ENCODE results near the gene SLC15A1. TPM values are rescaled to one million over a fixed set of nuclear protein-coding genes. Genes with fewer than 3 reads are reported as not detected.

SLC15A1 gene, protein sequence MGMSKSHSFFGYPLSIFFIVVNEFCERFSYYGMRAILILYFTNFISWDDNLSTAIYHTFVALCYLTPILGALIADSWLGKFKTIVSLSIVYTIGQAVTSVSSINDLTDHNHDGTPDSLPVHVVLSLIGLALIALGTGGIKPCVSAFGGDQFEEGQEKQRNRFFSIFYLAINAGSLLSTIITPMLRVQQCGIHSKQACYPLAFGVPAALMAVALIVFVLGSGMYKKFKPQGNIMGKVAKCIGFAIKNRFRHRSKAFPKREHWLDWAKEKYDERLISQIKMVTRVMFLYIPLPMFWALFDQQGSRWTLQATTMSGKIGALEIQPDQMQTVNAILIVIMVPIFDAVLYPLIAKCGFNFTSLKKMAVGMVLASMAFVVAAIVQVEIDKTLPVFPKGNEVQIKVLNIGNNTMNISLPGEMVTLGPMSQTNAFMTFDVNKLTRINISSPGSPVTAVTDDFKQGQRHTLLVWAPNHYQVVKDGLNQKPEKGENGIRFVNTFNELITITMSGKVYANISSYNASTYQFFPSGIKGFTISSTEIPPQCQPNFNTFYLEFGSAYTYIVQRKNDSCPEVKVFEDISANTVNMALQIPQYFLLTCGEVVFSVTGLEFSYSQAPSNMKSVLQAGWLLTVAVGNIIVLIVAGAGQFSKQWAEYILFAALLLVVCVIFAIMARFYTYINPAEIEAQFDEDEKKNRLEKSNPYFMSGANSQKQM
- polyA plus RNA-seq (2013, experiment 1 of 2) = 0.34 TPM
- polyA plus RNA-seq (2013, experiment 2 of 2) = 0.39 TPM

DNA sequence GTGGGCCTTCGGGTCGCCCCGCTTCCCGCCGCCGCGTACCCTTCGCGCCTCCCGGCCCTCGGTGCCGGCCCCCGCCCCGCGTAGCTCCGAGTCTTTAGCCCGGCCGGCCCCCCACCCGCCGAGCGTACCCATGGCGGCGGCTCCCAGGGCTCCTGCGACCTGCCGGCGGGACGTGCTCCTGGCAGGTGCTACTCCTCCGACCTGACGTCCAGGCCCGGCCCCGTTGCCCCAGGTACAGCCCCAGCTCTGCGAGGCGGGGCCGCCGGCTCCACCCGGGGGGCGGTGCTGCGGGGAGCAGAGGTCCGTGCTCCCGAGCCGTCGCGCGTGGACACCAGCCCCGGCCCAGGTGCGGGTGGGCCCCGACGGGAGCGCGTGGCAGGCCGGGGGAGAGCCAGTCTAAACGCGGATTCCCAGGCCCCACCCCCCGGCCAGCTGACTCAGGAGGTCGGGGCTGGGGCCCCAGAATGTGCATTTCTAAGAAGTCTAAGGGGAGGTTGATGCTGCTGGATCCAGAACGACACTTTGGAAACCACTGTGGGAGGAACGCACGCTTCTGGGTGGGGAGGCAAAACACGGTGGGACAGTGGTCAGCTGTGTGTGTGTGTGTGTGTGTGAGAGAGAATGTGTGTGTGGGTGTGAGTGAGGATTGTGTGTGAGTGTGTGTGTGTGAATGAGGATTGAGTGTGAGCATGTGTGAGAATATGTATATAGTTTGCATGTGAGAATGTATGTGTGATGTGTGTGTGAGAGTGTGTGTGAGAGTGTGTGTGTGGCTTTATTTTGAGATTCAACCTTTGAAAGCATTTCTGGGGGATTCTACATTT lies at the start of gene SLC15A1:
Gene SLC15A1, minus strand, starts transcription at position 206 of the 824 bp plus-strand sequence. Its CDS starts 74 bp downstream, at position 132.
- Histone ChIP-seq H3K4me2 (ENCODE audit: low read length) (peak within 1 kb of the TSS; percentile 75), H3K9ac (ENCODE audit: low read length) (peak within 1 kb of the TSS; percentile 36), H3K4me3 (ENCODE audit: low read length) (no peak within 1 kb of the TSS), H2BK120ac (ENCODE audit: low read depth, low read length) (no peak within 1 kb of the TSS), H3K4me1 (ENCODE audit: control insufficient read depth, low read depth, low read length) (no peaks in the 10 kb centered on the region), H3K4ac (ENCODE audit: low read depth, low read length) (no peak within 1 kb of the TSS), H3K79me1 (ENCODE audit: low read length) (no peaks in the 10 kb centered on the region), H3K27ac (ENCODE audit: low read depth, low read length) (no peak within 1 kb of the TSS), H4K5ac (ENCODE audit: low read length) (no peak within 1 kb of the TSS), H2AK5ac (ENCODE audit: low read length) (no peak within 1 kb of the TSS), H3K36me3 (ENCODE audit: control insufficient read depth, insufficient read depth, low read length) (no peaks in the 10 kb centered on the region), H3K18ac (ENCODE audit: low read length) (no peak within 1 kb of the TSS), H3K27me3 (ENCODE audit: insufficient read depth, low read length, poor library complexity) (peaks cover 6% of the 10 kb centered on the region), H4K8ac (ENCODE audit: low read depth, low read length) (no peak within 1 kb of the TSS), H3K79me2 (ENCODE audit: control insufficient read depth, insufficient read depth, low read length) (no peaks in the 10 kb centered on the region), H3K23ac (ENCODE audit: low read length) (peak within 1 kb of the TSS; percentile 59), H3K56ac (ENCODE audit: low read length) (peak within 1 kb of the TSS; percentile 64), H2BK15ac (replicated peaks; ENCODE audit: low read depth) (no peak within 1 kb of the TSS), H2BK5ac (ENCODE audit: low read length) (no peak within 1 kb of the TSS)
- no CpG with 5 or more reads among the region's 59 CpGs for WGBS (ENCODE audit: extremely low coverage, insufficient coverage, low lambda C conversion rate)
- DNase-seq = no peak

DNA sequence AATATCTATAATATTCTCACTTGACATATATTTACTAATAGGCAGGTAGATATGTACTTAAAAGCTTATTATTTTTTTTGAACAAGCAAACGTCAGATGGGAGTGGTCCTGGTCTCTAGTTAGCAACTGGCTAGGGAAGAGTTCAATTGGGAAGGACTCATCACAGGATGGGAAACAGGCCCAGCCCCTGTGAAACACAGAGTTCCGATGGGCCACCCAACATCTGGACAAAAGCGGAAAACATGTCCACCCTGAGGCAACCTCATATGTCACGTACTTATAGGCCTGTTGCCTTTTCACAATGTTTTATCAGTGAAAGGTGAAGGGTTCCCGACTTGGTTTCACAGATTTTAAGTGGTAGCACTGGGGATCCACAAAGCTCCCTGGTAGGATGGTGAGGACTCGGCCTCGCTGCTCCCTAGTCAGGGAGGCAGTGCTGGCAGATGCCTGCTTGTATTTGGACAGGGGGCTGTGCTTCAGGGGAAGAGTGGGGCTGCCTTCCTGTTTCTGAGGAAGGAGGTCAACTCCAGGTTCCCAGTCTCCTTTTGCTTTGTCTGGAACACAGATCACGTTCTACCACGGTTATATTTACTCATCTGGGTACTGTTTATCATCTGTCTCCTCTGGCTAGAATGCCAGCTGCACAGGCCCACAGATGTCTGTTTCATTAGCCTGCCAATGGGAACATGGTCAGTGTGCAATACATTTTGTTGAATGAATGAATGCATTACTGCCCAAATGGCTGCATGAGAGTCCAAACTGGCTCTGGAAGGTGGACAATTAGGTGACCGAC lies 49.4 kb upstream of the SLC15A1 start:
- Histone ChIP-seq H2BK5ac (ENCODE audit: low read length) (no peak overlapping the region), H3K18ac (ENCODE audit: low read length) (no peak overlapping the region), H2BK15ac (replicated peaks; ENCODE audit: low read depth) (no peak overlapping the region), H3K27me3 (ENCODE audit: insufficient read depth, low read length, poor library complexity) (no peaks in the 10 kb centered on the region), H3K4me2 (ENCODE audit: low read length) (no peak overlapping the region), H3K4me1 (ENCODE audit: control insufficient read depth, low read depth, low read length) (no peaks in the 10 kb centered on the region), H4K8ac (ENCODE audit: low read depth, low read length) (no peak overlapping the region), H3K36me3 (ENCODE audit: control insufficient read depth, insufficient read depth, low read length) (no peaks in the 10 kb centered on the region), H2BK120ac (ENCODE audit: low read depth, low read length) (no peak overlapping the region), H4K5ac (ENCODE audit: low read length) (no peak overlapping the region), H3K4me3 (ENCODE audit: low read length) (no peak overlapping the region), H3K4ac (ENCODE audit: low read depth, low read length) (no peak overlapping the region), H3K9ac (ENCODE audit: low read length) (no peak overlapping the region), H2AK5ac (ENCODE audit: low read length) (no peak overlapping the region), H3K79me1 (ENCODE audit: low read length) (no peaks in the 10 kb centered on the region), H3K27ac (ENCODE audit: low read depth, low read length) (no peak overlapping the region), H3K56ac (ENCODE audit: low read length) (no peak overlapping the region), H3K79me2 (ENCODE audit: control insufficient read depth, insufficient read depth, low read length) (no peaks in the 10 kb centered on the region), H3K23ac (ENCODE audit: low read length) (no peak overlapping the region)
- WGBS (ENCODE audit: extremely low coverage, insufficient coverage, low lambda C conversion rate) = no CpG with 5 or more reads among the region's 10 CpGs
- DNase-seq = no peak

DNA sequence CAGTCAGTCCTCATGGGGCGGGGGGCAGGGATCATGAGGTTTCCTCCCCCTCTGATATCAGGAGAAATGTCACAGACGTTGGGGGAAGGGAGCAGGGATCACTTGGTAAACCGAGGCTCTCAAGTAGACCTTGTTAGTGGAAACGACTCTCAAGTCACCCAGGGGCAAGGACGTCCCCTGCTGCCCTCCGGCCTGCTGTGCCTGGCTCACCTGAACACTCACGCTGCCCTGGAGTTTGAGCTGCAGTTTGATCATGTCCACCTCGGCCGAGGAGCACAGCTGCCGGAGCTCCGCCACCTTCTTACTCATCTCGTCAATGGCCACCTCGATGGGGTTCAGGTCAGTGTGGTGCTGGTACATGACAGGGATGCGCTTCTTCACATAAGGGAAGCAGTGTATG lies 47.6 kb upstream of the SLC15A1 start:
- Histone ChIP-seq H3K27me3 (ENCODE audit: insufficient read depth, low read length, poor library complexity) (no peaks in the 10 kb centered on the region), H3K4me3 (ENCODE audit: low read length) (no peak overlapping the region), H3K27ac (ENCODE audit: low read depth, low read length) (no peak overlapping the region), H3K9ac (ENCODE audit: low read length) (no peak overlapping the region), H3K4me2 (ENCODE audit: low read length) (no peak overlapping the region), H2AK5ac (ENCODE audit: low read length) (no peak overlapping the region), H3K79me1 (ENCODE audit: low read length) (no peaks in the 10 kb centered on the region), H2BK5ac (ENCODE audit: low read length) (no peak overlapping the region), H2BK15ac (replicated peaks; ENCODE audit: low read depth) (no peak overlapping the region), H3K4ac (ENCODE audit: low read depth, low read length) (no peak overlapping the region), H4K8ac (ENCODE audit: low read depth, low read length) (no peak overlapping the region), H3K23ac (ENCODE audit: low read length) (no peak overlapping the region), H3K79me2 (ENCODE audit: control insufficient read depth, insufficient read depth, low read length) (no peaks in the 10 kb centered on the region), H3K36me3 (ENCODE audit: control insufficient read depth, insufficient read depth, low read length) (no peaks in the 10 kb centered on the region), H3K18ac (ENCODE audit: low read length) (no peak overlapping the region), H3K56ac (ENCODE audit: low read length) (no peak overlapping the region), H2BK120ac (ENCODE audit: low read depth, low read length) (no peak overlapping the region), H3K4me1 (ENCODE audit: control insufficient read depth, low read depth, low read length) (no peaks in the 10 kb centered on the region), H4K5ac (ENCODE audit: low read length) (no peak overlapping the region)
- no peak for DNase-seq
- WGBS (ENCODE audit: extremely low coverage, insufficient coverage, low lambda C conversion rate) = no CpG with 5 or more reads among the region's 14 CpGs

DNA sequence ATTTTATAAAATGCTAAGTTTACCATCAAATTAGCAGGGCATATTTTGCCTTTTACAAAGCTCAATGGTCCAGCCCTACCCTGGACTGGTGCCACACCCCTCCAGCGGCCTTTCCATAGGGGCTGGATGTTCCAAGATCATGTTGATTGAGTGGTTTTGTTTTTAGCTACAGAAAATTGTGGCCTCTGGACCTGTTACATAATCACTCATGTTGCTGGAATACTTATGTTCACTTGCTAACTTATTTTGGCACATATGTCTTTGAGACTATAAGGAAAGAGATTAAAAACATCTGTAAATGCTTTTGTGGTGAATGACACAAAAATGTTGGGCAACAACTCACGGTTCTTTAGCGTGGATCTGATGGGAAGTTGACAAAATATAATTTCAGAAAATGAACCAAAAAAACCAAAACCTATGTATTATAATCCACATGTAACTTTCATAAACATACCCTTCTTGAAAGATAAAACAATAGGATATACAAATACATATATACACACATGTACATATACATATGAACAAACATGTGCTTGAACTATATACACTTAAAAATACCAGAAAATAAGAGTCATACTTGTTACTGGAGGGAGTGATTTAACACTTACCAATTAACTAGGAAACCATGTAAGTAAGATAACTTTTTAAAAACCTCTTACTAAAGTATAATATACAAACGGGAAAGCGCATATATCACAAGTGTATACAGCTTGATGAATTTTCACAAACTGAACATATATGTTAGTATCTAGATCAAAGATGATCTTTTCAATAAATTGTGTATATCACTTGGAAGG lies 46.6 kb upstream of the SLC15A1 start:
- Histone ChIP-seq H2BK5ac (ENCODE audit: low read length) (no peak overlapping the region), H3K4me1 (ENCODE audit: control insufficient read depth, low read depth, low read length) (no peaks in the 10 kb centered on the region), H3K23ac (ENCODE audit: low read length) (no peak overlapping the region), H4K8ac (ENCODE audit: low read depth, low read length) (no peak overlapping the region), H3K27ac (ENCODE audit: low read depth, low read length) (no peak overlapping the region), H3K18ac (ENCODE audit: low read length) (no peak overlapping the region), H2BK15ac (replicated peaks; ENCODE audit: low read depth) (no peak overlapping the region), H2AK5ac (ENCODE audit: low read length) (no peak overlapping the region), H3K4me2 (ENCODE audit: low read length) (no peak overlapping the region), H3K79me1 (ENCODE audit: low read length) (no peaks in the 10 kb centered on the region), H3K36me3 (ENCODE audit: control insufficient read depth, insufficient read depth, low read length) (no peaks in the 10 kb centered on the region), H4K5ac (ENCODE audit: low read length) (no peak overlapping the region), H3K27me3 (ENCODE audit: insufficient read depth, low read length, poor library complexity) (no peaks in the 10 kb centered on the region), H3K9ac (ENCODE audit: low read length) (no peak overlapping the region), H3K56ac (ENCODE audit: low read length) (no peak overlapping the region), H3K4ac (ENCODE audit: low read depth, low read length) (no peak overlapping the region), H2BK120ac (ENCODE audit: low read depth, low read length) (no peak overlapping the region), H3K79me2 (ENCODE audit: control insufficient read depth, insufficient read depth, low read length) (no peaks in the 10 kb centered on the region), H3K4me3 (ENCODE audit: low read length) (no peak overlapping the region)
- DNase-seq = no peak
- no CpG with 5 or more reads among the region's 5 CpGs for WGBS (ENCODE audit: extremely low coverage, insufficient coverage, low lambda C conversion rate)

DNA sequence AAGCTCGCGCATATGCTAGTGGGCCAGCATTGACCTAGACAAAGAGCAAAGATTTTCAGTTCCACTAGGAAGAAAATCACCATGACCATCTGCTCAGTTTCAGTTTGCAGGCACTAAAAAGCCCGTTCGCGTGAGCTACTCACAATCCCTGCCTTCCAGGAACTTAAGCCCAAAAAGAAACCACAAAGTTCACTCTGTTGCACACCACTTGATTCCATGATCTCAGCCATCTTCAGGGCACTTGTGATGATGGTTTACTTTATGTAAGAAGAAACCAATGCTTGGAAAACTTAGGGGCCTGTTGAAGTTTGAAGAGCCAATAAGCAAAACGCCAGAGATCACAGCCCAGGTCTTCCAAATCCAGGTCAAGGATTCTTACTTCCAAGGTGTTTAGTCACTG lies 45.0 kb upstream of the SLC15A1 start:
- no peak overlapping the region for H2BK15ac ChIP-seq (replicated peaks; ENCODE audit: low read depth)
- WGBS (ENCODE audit: extremely low coverage, insufficient coverage, low lambda C conversion rate) = no CpG with 5 or more reads among the region's 6 CpGs
- H3K4ac ChIP-seq (ENCODE audit: low read depth, low read length) = no peak overlapping the region
- no peak overlapping the region for H3K56ac ChIP-seq (ENCODE audit: low read length)
- H3K36me3 ChIP-seq (ENCODE audit: control insufficient read depth, insufficient read depth, low read length) = no peaks in the 10 kb centered on the region
- no peaks in the 10 kb centered on the region for H3K79me2 ChIP-seq (ENCODE audit: control insufficient read depth, insufficient read depth, low read length)
- H3K9ac ChIP-seq (ENCODE audit: low read length) = no peak overlapping the region
- H4K8ac ChIP-seq (ENCODE audit: low read depth, low read length) = no peak overlapping the region
- no peaks in the 10 kb centered on the region for H3K4me1 ChIP-seq (ENCODE audit: control insufficient read depth, low read depth, low read length)
- H2AK5ac ChIP-seq (ENCODE audit: low read length) = no peak overlapping the region
- H2BK5ac ChIP-seq (ENCODE audit: low read length) = no peak overlapping the region
- no peak for DNase-seq
- no peak overlapping the region for H3K4me3 ChIP-seq (ENCODE audit: low read length)
- H3K18ac ChIP-seq (ENCODE audit: low read length) = no peak overlapping the region
- no peak overlapping the region for H2BK120ac ChIP-seq (ENCODE audit: low read depth, low read length)
- no peak overlapping the region for H3K4me2 ChIP-seq (ENCODE audit: low read length)
- H3K23ac ChIP-seq (ENCODE audit: low read length) = no peak overlapping the region
- H4K5ac ChIP-seq (ENCODE audit: low read length) = no peak overlapping the region
- no peaks in the 10 kb centered on the region for H3K27me3 ChIP-seq (ENCODE audit: insufficient read depth, low read length, poor library complexity)
- no peaks in the 10 kb centered on the region for H3K79me1 ChIP-seq (ENCODE audit: low read length)
- no peak overlapping the region for H3K27ac ChIP-seq (ENCODE audit: low read depth, low read length)
